Suprapubic skin (tissue), 4 donors: Measurements from ENCODE around the gene HAVCR1.

Source experiments
- EP300 ChIP-seq: sonication (generic); formaldehyde crosslinking; IDR thresholded peaks from one replicate; pipeline ENCODE4 v1.6.1; 2017; ENCODE audit warnings: antibody characterized with exemption
- POLR2A ChIP-seq, 2 donors: fragments of 450-650 bp; IDR thresholded peaks; one replicate each; pipeline ENCODE4 v1.6.1; 2017; ENCODE audit warnings: antibody characterized with exemption in 2 of 2, mild to moderate bottlenecking in 2 of 2, moderate library complexity in 2 of 2
- POLR2AphosphoS5 ChIP-seq, 3 donors: sonication (generic); formaldehyde crosslinking; IDR thresholded peaks; one replicate each; pipeline ENCODE4 v1.6.1; 2017; ENCODE audit warnings: antibody characterized with exemption in 3 of 3
- TF ChIP-seq, protein P1 (sequence below), 2 donors: fragments of 200-600 bp in 1 of 2; fragments of 450-650 bp in 1 of 2; sonication (generic) in 1 of 2; IDR thresholded peaks; one replicate each; pipeline ENCODE4 v1.5.1; 2016 to 2019; ENCODE audit warnings: antibody characterized with exemption in 2 of 2, mild to moderate bottlenecking in 1 of 2, moderate library complexity in 1 of 2

DNA sequence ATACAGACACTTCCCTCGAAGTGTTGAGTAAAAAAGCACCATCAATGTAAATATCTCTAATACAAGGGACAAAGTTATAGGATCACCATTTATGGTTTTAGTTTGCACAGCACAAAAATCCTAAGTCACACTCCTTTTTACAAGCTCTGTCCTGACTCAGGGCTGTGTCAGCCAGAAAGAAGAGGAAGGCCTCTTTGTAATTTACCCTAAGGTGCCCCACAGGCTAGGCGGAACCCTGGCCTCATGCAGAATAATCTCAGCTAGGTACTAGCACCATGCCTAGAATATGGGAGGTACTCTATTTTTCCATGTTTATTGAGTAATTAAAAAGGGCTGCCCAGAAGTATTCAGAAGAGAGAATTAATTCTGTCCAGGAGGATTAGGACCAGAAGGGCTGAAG lies 36.9 kb downstream of the HAVCR1 start:
- TF ChIP-seq, protein P1, sequence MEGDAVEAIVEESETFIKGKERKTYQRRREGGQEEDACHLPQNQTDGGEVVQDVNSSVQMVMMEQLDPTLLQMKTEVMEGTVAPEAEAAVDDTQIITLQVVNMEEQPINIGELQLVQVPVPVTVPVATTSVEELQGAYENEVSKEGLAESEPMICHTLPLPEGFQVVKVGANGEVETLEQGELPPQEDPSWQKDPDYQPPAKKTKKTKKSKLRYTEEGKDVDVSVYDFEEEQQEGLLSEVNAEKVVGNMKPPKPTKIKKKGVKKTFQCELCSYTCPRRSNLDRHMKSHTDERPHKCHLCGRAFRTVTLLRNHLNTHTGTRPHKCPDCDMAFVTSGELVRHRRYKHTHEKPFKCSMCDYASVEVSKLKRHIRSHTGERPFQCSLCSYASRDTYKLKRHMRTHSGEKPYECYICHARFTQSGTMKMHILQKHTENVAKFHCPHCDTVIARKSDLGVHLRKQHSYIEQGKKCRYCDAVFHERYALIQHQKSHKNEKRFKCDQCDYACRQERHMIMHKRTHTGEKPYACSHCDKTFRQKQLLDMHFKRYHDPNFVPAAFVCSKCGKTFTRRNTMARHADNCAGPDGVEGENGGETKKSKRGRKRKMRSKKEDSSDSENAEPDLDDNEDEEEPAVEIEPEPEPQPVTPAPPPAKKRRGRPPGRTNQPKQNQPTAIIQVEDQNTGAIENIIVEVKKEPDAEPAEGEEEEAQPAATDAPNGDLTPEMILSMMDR (IDR thresholded peaks at IDR 0.05): no peak
- TF ChIP-seq POLR2A (IDR thresholded peaks at IDR 0.05) (no peak), POLR2AphosphoS5 (IDR thresholded peaks at IDR 0.05) (no peak), EP300 (no peak)
